Brain microvascular endothelial cell (primary cell): ENCODE measurements around the gene POGZ.

Source experiments
- DNase-seq: peaks from one replicate; pipeline ENCODE4 v3.0.0-alpha.2; 2020
- H3K27ac ChIP-seq: fragments of 250-450 bp; sonication (Bioruptor Pico); 2 replicates; pipeline ENCODE4 v1.5.1; 2020; ENCODE audit warnings: mild to moderate bottlenecking, moderate library complexity
- H3K27me3 ChIP-seq: fragments of 250-450 bp; sonication (Bioruptor Pico); replicated peaks from 2 replicates; pipeline ENCODE4 v1.5.1; 2020; ENCODE audit warnings: mild to moderate bottlenecking
- H3K36me3 ChIP-seq: fragments of 250-450 bp; sonication (Bioruptor Pico); replicated peaks from 2 replicates; pipeline ENCODE4 v1.5.1; 2020; ENCODE audit warnings: mild to moderate bottlenecking
- H3K4me3 ChIP-seq: 2 replicates; pipeline ENCODE4 v1.5.1; 2011; ENCODE audit warnings: low read depth, mild to moderate bottlenecking, control low read depth, low read length, moderate library complexity
- in situ Hi-C: cut with HindIII; loops from 2 replicates; pipeline ENCODE4 v1.10.0; 2017; ENCODE audit warnings: low sequenced_read_pairs, low pct_ligation_motif_present
- TF ChIP-seq, protein P1 (sequence below): IDR thresholded peaks from 2 replicates; pipeline ENCODE4 v1.5.1; 2011; ENCODE audit warnings: low read depth, mild to moderate bottlenecking, moderate library complexity, low read length, control low read depth, inconsistent platforms; ENCODE audit errors: missing control alignments

Gene POGZ

DNA sequence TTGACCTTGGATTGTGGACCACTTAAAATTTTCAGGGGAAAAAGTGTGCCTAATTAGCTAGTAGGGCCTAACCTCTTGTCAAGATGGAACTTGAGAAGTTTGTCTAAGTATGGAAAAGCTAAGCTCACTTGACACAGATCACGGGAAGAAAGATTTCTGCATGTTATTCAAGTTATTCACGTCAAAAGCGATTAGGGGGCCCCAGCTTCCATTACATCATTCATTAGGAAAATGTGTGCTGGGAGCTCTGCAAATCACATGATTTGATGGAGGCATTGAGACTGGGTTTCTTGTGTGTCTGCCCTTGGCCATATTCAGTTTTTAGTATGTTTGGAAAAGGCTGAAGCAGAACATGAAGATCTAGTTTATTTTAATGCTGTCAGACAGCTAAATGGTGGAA is 15.5 kb upstream of the POGZ start:
- no peak overlapping the region for H3K27ac ChIP-seq
- TF ChIP-seq, protein P1, sequence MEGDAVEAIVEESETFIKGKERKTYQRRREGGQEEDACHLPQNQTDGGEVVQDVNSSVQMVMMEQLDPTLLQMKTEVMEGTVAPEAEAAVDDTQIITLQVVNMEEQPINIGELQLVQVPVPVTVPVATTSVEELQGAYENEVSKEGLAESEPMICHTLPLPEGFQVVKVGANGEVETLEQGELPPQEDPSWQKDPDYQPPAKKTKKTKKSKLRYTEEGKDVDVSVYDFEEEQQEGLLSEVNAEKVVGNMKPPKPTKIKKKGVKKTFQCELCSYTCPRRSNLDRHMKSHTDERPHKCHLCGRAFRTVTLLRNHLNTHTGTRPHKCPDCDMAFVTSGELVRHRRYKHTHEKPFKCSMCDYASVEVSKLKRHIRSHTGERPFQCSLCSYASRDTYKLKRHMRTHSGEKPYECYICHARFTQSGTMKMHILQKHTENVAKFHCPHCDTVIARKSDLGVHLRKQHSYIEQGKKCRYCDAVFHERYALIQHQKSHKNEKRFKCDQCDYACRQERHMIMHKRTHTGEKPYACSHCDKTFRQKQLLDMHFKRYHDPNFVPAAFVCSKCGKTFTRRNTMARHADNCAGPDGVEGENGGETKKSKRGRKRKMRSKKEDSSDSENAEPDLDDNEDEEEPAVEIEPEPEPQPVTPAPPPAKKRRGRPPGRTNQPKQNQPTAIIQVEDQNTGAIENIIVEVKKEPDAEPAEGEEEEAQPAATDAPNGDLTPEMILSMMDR, result no peak

DNA sequence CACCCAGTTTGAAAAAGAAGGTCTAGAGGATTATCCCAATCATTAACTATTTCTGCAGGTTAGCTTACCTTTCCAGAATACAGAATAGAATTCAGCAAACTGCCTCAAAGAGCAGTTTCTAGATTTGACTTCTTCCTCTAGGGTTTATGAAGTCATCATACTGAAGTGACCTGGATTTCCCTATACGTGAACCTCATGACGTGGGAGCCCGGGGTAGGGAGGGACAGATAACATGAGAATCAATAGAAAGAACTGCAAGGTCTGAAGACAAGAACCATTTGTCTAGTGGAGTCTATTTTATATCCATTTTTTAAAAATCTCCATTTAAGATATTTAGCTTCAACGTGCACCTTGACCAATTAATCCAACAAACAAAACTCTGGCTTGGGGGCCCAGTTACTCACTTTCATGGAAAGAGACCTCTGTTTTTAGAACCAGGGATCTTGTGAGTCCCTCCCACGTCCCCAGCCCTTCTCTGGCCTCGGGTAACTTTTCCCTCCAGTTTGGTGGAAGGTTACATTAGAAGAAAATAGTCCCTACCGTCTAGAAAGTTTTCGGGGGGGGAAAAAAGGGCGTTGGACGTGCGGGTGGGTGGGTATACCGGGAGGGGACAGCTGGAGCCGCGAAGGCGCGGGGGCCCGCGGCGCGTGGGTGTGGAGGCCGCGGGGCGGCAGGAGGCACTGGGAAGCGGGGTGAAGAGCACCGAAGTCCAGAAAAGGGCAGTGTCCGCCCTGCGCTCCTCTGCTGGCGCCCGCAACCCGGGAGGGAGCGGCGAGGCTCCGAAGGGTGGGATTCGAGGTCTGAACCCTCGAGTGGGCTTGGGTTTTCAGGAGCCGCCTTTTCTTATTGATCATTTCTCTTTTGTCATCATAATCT is 13.8 kb upstream of the POGZ start:
- peak overlapping the region; percentile 56 for H3K4me3 ChIP-seq
- DNase-seq, result peak; percentile 19
- TF ChIP-seq, protein P1, result no peak
- in situ Hi-C loops, result no loop called here
- no peak overlapping the region for H3K27ac ChIP-seq
- no peaks in the 10 kb centered on the region for H3K36me3 ChIP-seq
- no peaks in the 10 kb centered on the region for H3K27me3 ChIP-seq

More for the DNA sequence above, 15.5 kb upstream of the POGZ start:
- in situ Hi-C loops, result no loop called here
- H3K36me3 ChIP-seq, result no peaks in the 10 kb centered on the region
- no peak for DNase-seq
- no peak overlapping the region for H3K4me3 ChIP-seq
- no peaks in the 10 kb centered on the region for H3K27me3 ChIP-seq

DNA sequence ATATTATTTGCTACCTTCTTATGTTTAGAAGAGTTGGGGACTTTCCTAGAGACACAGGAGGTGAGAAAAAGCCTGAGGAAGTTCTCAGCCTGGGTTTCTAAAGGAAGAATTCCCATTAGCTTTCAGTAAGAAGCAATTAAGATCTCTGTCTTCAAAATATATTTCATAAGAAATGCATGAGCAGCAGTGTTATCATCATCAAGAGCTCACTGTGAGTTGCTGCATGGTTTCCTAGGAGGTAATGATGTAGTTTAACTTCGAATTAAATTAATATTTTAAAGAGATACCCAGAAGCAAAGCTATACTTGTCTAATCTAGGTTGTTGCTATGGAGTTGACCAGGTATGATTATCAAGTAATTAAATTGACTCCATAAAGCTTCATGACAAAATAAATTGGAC is 5.7 kb upstream of the POGZ start:
- TF ChIP-seq, protein P1, result no peak
- in situ Hi-C loops, result no loop called here
- Histone ChIP-seq H3K27ac (no peak overlapping the region), H3K4me3 (no peak overlapping the region), H3K36me3 (no peaks in the 10 kb centered on the region), H3K27me3 (no peaks in the 10 kb centered on the region)
- DNase-seq, result no peak

DNA sequence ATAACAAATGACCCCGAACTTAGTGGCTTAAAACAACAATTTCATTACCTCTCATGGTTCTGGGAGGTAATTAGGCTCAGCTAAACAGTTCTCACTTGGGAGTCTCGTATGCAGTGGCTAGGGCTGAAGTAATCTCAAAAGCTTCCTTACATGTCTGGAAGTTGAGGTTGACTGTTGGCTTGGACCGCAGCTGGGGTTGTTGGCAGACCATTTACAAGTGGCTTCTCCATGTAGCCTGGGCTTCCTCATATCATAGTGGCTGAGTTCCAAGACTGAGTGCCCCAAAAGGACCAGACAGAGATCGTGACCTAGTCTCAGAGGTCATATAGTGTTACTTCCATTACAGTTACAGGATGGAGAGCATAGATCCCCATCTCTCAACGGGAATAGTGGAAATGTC is 2.4 kb upstream of the POGZ start:
- no peak for DNase-seq

DNA sequence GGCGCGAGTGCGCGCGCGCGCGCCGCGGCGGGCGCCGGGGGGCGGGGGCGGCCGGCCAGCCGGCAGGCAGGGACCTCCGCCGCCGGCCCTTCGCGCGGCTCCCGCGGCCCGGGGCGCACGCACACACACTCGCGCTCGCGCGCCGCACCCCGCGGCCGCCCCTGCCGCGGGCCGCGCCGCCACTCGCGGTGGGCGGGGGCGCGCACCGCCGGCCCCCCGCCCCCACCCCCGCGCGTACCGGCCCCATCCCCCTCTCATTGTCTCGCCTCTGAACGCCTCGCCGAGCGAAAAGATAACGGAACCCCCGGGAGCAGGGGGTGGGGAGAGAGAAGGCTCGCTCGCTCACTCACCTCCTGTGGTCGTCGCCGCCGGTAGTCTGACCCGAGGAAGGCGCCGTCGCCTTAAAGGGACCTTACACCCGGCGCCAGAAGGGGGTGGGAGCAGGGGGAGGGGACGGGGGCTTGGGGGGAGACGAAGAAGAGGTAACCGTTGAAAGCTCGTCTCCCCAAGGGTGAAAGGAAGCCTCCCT is 428 bp downstream of the POGZ start:
- TF ChIP-seq, protein P1, result no peak
- Histone ChIP-seq H3K36me3 (no peaks in the 10 kb centered on the region), H3K27ac (peak overlapping the region; percentile 84), H3K27me3 (no peaks in the 10 kb centered on the region), H3K4me3 (peak overlapping the region; percentile 76)
- in situ Hi-C loops, result no loop called here
- peak; percentile 41 for DNase-seq

More for the DNA sequence above, 2.4 kb upstream of the POGZ start:
- TF ChIP-seq, protein P1, result no peak
- Histone ChIP-seq H3K36me3 (no peaks in the 10 kb centered on the region), H3K27me3 (no peaks in the 10 kb centered on the region), H3K4me3 (no peak overlapping the region), H3K27ac (no peak overlapping the region)
- in situ Hi-C loops, result no loop called here
